Measurements from ENCODE around the gene FAAP100. TPM values are rescaled to one million over a fixed set of nuclear protein-coding genes. Genes with fewer than 3 reads are reported as not detected.

FAAP100 gene
- total RNA-seq, 1 donor from 2014 or later, result 41.4 TPM

DNA sequence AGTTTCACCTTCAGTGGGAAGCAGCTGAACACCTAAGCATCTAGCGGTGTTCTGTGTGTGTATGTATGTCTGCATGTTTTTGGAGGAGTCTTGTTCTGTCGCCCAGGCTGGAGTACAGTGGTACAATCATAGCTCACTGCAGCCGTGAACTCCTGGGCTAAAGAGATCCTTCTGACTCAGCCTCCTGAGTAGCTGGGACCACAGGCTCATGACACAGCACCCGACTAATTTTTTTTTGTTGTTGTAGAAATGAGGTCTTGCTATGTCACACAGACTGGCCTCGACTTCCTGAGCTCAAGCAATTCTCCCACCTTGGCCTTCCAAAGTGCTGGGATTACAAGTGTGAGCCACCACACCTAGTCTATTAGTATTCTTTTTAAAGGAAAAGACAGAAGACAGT lies 30.2 kb upstream of the FAAP100 start:
- H3K36me3 ChIP-seq (ENCODE audit: control insufficient read depth, insufficient read depth, low read length), result peaks cover 11% of the 10 kb centered on the region
- TF ChIP-seq, protein P1, sequence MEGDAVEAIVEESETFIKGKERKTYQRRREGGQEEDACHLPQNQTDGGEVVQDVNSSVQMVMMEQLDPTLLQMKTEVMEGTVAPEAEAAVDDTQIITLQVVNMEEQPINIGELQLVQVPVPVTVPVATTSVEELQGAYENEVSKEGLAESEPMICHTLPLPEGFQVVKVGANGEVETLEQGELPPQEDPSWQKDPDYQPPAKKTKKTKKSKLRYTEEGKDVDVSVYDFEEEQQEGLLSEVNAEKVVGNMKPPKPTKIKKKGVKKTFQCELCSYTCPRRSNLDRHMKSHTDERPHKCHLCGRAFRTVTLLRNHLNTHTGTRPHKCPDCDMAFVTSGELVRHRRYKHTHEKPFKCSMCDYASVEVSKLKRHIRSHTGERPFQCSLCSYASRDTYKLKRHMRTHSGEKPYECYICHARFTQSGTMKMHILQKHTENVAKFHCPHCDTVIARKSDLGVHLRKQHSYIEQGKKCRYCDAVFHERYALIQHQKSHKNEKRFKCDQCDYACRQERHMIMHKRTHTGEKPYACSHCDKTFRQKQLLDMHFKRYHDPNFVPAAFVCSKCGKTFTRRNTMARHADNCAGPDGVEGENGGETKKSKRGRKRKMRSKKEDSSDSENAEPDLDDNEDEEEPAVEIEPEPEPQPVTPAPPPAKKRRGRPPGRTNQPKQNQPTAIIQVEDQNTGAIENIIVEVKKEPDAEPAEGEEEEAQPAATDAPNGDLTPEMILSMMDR (IDR thresholded peaks at IDR 0.05; ENCODE audit: insufficient read depth, low read length, poor library complexity, severe bottlenecking), result no peak
- H3K4me3 ChIP-seq (ENCODE audit: low read depth, low read length), result no peak overlapping the region
- no peak for DNase-seq (ENCODE audit: low read depth)
- H3K27me3 ChIP-seq (ENCODE audit: control insufficient read depth, insufficient read depth, low read length), result no peaks in the 10 kb centered on the region

DNA sequence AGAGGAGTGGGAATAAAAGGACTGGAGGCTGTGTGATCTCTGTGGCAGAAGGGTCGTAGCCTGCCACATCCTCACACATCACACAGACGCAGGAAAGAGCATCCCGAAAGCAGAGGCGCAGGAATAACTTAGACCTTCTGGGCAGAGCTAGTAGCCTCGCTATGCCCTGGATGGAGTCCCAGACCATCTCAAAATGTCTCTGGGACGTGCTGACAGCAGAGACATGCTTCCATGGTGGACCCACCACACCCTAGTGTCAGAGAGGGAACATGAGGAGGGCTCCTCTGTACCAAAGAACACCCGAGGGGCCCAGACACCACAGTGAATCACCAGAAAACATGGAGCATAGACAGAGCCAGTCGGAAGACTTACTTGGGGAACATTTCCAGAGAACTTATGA lies 29.6 kb upstream of the FAAP100 start:
- Histone ChIP-seq H3K36me3 (ENCODE audit: control insufficient read depth, insufficient read depth, low read length) (peaks cover 11% of the 10 kb centered on the region), H3K27me3 (ENCODE audit: control insufficient read depth, insufficient read depth, low read length) (no peaks in the 10 kb centered on the region), H3K4me3 (ENCODE audit: low read depth, low read length) (no peak overlapping the region)
- no peak for DNase-seq (ENCODE audit: low read depth)
- TF ChIP-seq, protein P1 (IDR thresholded peaks at IDR 0.05; ENCODE audit: insufficient read depth, low read length, poor library complexity, severe bottlenecking), result no peak

DNA sequence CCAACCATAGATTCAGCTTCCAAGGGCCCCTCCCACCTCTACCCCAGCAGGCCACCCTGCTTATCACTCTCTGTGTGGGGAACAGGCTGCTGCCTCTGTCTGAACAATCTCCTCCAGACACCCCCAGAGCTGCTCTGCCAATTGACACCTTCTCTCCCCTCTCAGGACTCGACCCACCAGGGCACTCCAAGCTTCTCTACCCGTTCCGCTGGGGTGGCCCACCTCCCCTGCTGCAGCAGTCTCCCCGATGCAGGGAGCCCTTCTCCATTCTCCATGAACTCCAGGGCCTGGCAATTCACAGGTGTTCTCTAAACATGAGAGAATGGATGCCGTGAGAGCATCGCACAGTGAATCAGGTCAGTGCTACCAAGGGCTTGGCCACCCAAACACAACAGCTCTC lies 28.3 kb upstream of the FAAP100 start:
- TF ChIP-seq, protein P1 (IDR thresholded peaks at IDR 0.05; ENCODE audit: insufficient read depth, low read length, poor library complexity, severe bottlenecking), result no peak
- Histone ChIP-seq H3K36me3 (ENCODE audit: control insufficient read depth, insufficient read depth, low read length) (peaks cover 8% of the 10 kb centered on the region), H3K4me3 (ENCODE audit: low read depth, low read length) (no peak overlapping the region), H3K27me3 (ENCODE audit: control insufficient read depth, insufficient read depth, low read length) (no peaks in the 10 kb centered on the region)
- no peak for DNase-seq (ENCODE audit: low read depth)

DNA sequence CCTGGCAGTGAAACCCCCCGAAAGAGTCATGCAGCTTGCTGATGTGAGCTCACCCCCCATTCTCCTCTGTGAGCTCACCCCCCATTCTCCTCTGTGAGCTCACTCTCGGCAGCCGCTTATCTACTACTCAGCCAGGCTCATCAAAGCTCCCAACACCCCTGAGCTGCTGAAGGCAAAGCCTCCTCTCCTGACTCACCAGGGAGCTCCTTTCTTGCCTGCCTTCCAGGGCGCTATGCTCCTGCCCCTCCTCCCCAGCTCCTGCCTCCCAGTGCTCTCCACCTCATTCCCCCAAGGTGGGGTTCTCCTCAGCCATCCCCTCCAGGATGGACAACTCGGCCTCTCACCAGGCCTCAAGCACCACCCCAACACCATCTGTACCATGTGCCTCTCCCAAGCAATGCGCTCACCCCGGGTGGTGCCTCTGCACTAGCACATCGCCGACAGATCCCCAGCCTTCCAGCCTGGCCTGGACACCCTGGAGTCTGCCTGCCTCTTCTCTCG lies 27.7 kb upstream of the FAAP100 start:
- H3K4me3 ChIP-seq (ENCODE audit: low read depth, low read length), result no peak overlapping the region
- DNase-seq (ENCODE audit: low read depth), result no peak
- H3K27me3 ChIP-seq (ENCODE audit: control insufficient read depth, insufficient read depth, low read length), result no peaks in the 10 kb centered on the region
- peaks cover 9% of the 10 kb centered on the region for H3K36me3 ChIP-seq (ENCODE audit: control insufficient read depth, insufficient read depth, low read length)
- TF ChIP-seq, protein P1 (IDR thresholded peaks at IDR 0.05; ENCODE audit: insufficient read depth, low read length, poor library complexity, severe bottlenecking), result no peak

DNA sequence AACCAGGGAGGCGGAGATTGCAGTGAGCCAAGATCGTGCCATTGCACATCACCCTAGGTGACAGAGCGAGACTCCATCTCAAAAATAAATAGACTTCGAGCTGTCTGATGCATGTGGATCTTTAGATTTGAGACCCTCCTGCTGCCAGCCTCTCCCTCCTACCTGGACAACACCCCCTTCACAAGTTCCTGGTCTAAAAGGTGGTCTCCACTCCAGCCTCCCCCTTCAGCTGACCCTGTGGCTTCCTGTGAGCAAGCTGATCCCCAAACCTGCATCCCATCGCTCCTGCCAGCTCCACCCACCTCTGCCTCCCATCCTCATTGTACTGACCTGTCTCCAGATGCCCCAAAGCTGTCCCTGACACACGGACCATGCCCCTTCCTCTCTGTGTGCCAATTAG lies 27.1 kb upstream of the FAAP100 start:
- Histone ChIP-seq H3K27me3 (ENCODE audit: control insufficient read depth, insufficient read depth, low read length) (no peaks in the 10 kb centered on the region), H3K36me3 (ENCODE audit: control insufficient read depth, insufficient read depth, low read length) (peaks cover 9% of the 10 kb centered on the region), H3K4me3 (ENCODE audit: low read depth, low read length) (no peak overlapping the region)
- TF ChIP-seq, protein P1 (IDR thresholded peaks at IDR 0.05; ENCODE audit: insufficient read depth, low read length, poor library complexity, severe bottlenecking), result no peak
- no peak for DNase-seq (ENCODE audit: low read depth)

DNA sequence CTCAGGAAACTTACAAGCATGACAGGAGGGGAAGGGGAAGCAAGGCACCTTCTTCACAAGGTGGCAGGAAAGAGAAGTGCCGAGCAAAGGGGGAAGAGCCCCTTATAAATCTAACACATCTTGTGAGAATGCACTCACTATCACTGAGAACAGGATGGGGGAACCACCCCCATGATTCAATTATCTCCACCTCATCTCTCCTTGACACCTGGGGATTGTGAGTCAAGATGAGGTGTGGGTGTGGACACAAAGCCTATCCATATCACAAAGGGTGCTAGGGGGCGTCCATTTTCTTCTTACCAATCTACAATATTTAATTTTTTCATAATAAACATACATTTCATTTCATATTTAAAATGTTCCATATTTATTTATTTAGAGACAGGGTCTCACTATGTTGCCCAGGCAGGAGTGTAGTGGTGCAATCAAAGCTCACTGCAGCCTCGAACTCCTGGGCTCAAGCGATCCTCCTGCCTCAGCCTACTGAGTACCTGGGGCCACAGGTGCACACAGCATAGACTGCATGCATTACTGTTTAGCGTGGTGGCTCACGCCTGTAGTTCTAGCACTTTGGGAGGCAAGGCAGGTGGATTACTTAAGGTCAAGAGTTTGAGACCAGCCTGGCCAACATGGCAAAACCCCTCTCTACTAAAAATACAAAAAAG lies 26.5 kb upstream of the FAAP100 start:
- H3K4me3 ChIP-seq (ENCODE audit: low read depth, low read length), result no peak overlapping the region
- peaks cover 9% of the 10 kb centered on the region for H3K36me3 ChIP-seq (ENCODE audit: control insufficient read depth, insufficient read depth, low read length)
- DNase-seq (ENCODE audit: low read depth), result no peak
- H3K27me3 ChIP-seq (ENCODE audit: control insufficient read depth, insufficient read depth, low read length), result no peaks in the 10 kb centered on the region
- TF ChIP-seq, protein P1 (IDR thresholded peaks at IDR 0.05; ENCODE audit: insufficient read depth, low read length, poor library complexity, severe bottlenecking), result no peak

All from kidney epithelial cell (primary cell).